H1 (cell line): Measurements from ENCODE around the gene KCNC1. TPM values are rescaled to one million over a fixed set of nuclear protein-coding genes. Genes with fewer than 3 reads are reported as not detected.

Experiments used
- ATF3 ChIP-seq: IDR thresholded peaks from 2 replicates; pipeline ENCODE4 v1.6.1; 2011; ENCODE audit warnings: low read depth, mild to moderate bottlenecking, low read length; ENCODE audit not compliant: insufficient read depth
- BRCA1 ChIP-seq: IDR thresholded peaks from 2 replicates; pipeline ENCODE4 v1.6.1; 2012; ENCODE audit warnings: low read depth, low read length, improper control_type of control experiment
- CBX8 ChIP-seq: fragments of 300-800, 300-1000 bp; sonication (generic); IDR thresholded peaks from 2 replicates; pipeline ENCODE4 v1.7.1; 2016; ENCODE audit warnings: low read depth, low read length, borderline replicate concordance
- GABPA ChIP-seq: IDR thresholded peaks from 2 replicates; pipeline ENCODE4 v1.6.1; 2011; ENCODE audit warnings: mild to moderate bottlenecking, low read length, moderate library complexity, borderline replicate concordance; ENCODE audit not compliant: insufficient read depth
- KDM1A ChIP-seq: fragments of 200-600, 300-600 bp; sonication (generic); IDR thresholded peaks from 2 replicates; pipeline ENCODE4 v1.7.1; 2016; ENCODE audit warnings: mild to moderate bottlenecking, low read length, borderline replicate concordance
- KDM4A ChIP-seq: IDR thresholded peaks from one replicate; pipeline ENCODE4 v1.7.1; 2012; ENCODE audit warnings: low read depth, mild to moderate bottlenecking, moderate library complexity, low read length, inconsistent platforms; ENCODE audit not compliant: severe bottlenecking
- POLR2A ChIP-seq, 2 experiments: IDR thresholded peaks; 1 replicate in 1 of 2; 2 replicates in 1 of 2; pipeline ENCODE4 v1.6.1; 2011; ENCODE audit warnings: low read depth in 2 of 2, low read length in 2 of 2, mild to moderate bottlenecking in 2 of 2; ENCODE audit errors: control extremely low read depth in 1 of 2
- RNF2 ChIP-seq: fragments of 200-900, 300-1000 bp; sonication (generic); IDR thresholded peaks from 2 replicates; pipeline ENCODE4 v1.7.1; 2016; ENCODE audit warnings: borderline replicate concordance, low read depth, mild to moderate bottlenecking, antibody characterized with exemption, low read length; ENCODE audit not compliant: poor library complexity, severe bottlenecking; ENCODE audit errors: missing control alignments
- ZNF274 ChIP-seq: IDR thresholded peaks from 2 replicates; pipeline ENCODE4 v1.7.0; 2012; ENCODE audit warnings: low read length, borderline replicate concordance; ENCODE audit errors: extremely low read depth
- polyA plus RNA-seq, 7 experiments: library from polyadenylated mRNA; depleted of rRNA in 3 of 7; stranded (reverse) in 5 of 7; unstranded in 2 of 7; fragments of >200 nt in 5 of 7; fragments of 200-250 nt in 2 of 7; gene quantifications; 1 replicate in 5 of 7; 2 replicates in 1 of 7; 4 replicates in 1 of 7; pipeline versions ENCODE4 v1.2.1 to v1.2.3, GENCODE V29; 2011 to 2013; ENCODE audit warnings: missing spikeins in 2 of 7, mixed read lengths in 2 of 7
- total RNA-seq: library from RNA; stranded (reverse); fragmentation: NEBNext Ultra II Directional; extraction: Animal tissue kit (Norgen Biotek cat#: 25700); gene quantifications from 2 replicates; pipeline ENCODE4 v1.2.1, GENCODE V29; 2021
- TF ChIP-seq, protein P1 (sequence below): fragments of 300-600 bp; sonication (generic); IDR thresholded peaks from 2 replicates; pipeline ENCODE4 v1.7.1; 2012; ENCODE audit warnings: low read length, moderate library complexity, mild to moderate bottlenecking, inconsistent platforms; ENCODE audit not compliant: insufficient replicate concordance

Gene KCNC1
- total and polyA plus RNA-seq, 2 of the 8 experiments (the other 6 are each of a cell fraction or from before 2014, with no cell fraction given), result 0.11 to 0.26 TPM

DNA sequence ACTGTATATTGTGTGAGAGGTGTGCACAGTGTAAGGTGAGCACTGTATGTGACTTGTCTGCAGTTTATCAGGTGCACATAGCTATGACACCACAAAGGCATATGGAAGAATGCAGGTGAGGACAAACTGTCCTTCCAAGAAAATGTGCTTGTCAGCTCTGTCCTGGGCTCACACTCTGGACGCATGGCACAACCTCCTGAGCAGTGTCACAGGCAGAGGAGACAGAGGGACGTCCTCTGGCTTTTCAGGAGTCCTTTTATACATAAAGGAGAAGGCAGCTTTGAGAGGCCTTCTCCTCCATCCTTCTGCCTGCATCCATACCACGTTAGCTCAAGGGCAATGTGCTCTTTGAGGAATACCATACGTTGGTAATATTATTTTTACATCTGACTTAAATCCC is 22.7 kb upstream of the KCNC1 start (continued):
- TF ChIP-seq, protein P1, sequence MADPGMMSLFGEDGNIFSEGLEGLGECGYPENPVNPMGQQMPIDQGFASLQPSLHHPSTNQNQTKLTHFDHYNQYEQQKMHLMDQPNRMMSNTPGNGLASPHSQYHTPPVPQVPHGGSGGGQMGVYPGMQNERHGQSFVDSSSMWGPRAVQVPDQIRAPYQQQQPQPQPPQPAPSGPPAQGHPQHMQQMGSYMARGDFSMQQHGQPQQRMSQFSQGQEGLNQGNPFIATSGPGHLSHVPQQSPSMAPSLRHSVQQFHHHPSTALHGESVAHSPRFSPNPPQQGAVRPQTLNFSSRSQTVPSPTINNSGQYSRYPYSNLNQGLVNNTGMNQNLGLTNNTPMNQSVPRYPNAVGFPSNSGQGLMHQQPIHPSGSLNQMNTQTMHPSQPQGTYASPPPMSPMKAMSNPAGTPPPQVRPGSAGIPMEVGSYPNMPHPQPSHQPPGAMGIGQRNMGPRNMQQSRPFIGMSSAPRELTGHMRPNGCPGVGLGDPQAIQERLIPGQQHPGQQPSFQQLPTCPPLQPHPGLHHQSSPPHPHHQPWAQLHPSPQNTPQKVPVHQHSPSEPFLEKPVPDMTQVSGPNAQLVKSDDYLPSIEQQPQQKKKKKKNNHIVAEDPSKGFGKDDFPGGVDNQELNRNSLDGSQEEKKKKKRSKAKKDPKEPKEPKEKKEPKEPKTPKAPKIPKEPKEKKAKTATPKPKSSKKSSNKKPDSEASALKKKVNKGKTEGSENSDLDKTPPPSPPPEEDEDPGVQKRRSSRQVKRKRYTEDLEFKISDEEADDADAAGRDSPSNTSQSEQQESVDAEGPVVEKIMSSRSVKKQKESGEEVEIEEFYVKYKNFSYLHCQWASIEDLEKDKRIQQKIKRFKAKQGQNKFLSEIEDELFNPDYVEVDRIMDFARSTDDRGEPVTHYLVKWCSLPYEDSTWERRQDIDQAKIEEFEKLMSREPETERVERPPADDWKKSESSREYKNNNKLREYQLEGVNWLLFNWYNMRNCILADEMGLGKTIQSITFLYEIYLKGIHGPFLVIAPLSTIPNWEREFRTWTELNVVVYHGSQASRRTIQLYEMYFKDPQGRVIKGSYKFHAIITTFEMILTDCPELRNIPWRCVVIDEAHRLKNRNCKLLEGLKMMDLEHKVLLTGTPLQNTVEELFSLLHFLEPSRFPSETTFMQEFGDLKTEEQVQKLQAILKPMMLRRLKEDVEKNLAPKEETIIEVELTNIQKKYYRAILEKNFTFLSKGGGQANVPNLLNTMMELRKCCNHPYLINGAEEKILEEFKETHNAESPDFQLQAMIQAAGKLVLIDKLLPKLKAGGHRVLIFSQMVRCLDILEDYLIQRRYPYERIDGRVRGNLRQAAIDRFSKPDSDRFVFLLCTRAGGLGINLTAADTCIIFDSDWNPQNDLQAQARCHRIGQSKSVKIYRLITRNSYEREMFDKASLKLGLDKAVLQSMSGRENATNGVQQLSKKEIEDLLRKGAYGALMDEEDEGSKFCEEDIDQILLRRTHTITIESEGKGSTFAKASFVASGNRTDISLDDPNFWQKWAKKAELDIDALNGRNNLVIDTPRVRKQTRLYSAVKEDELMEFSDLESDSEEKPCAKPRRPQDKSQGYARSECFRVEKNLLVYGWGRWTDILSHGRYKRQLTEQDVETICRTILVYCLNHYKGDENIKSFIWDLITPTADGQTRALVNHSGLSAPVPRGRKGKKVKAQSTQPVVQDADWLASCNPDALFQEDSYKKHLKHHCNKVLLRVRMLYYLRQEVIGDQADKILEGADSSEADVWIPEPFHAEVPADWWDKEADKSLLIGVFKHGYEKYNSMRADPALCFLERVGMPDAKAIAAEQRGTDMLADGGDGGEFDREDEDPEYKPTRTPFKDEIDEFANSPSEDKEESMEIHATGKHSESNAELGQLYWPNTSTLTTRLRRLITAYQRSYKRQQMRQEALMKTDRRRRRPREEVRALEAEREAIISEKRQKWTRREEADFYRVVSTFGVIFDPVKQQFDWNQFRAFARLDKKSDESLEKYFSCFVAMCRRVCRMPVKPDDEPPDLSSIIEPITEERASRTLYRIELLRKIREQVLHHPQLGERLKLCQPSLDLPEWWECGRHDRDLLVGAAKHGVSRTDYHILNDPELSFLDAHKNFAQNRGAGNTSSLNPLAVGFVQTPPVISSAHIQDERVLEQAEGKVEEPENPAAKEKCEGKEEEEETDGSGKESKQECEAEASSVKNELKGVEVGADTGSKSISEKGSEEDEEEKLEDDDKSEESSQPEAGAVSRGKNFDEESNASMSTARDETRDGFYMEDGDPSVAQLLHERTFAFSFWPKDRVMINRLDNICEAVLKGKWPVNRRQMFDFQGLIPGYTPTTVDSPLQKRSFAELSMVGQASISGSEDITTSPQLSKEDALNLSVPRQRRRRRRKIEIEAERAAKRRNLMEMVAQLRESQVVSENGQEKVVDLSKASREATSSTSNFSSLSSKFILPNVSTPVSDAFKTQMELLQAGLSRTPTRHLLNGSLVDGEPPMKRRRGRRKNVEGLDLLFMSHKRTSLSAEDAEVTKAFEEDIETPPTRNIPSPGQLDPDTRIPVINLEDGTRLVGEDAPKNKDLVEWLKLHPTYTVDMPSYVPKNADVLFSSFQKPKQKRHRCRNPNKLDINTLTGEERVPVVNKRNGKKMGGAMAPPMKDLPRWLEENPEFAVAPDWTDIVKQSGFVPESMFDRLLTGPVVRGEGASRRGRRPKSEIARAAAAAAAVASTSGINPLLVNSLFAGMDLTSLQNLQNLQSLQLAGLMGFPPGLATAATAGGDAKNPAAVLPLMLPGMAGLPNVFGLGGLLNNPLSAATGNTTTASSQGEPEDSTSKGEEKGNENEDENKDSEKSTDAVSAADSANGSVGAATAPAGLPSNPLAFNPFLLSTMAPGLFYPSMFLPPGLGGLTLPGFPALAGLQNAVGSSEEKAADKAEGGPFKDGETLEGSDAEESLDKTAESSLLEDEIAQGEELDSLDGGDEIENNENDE, result no peak
- TF ChIP-seq GABPA, result no peak
- TF ChIP-seq KDM1A, result no peak
- TF ChIP-seq POLR2A (IDR thresholded peaks at IDR 0.05; ENCODE audit: control extremely low read depth in 1 of 2, low read depth in 2 of 2, low read length in 2 of 2), result no peak
- no peak for TF ChIP-seq ATF3
- TF ChIP-seq CBX8, result no peak
- no peak for TF ChIP-seq RNF2
- no peak for TF ChIP-seq KDM4A
- TF ChIP-seq ZNF274, result no peak
- TF ChIP-seq BRCA1, result no peak
